Right renal cortex interstitium (tissue), 3 donors: Measurements from ENCODE around the gene KRT13. TPM values are rescaled to one million over a fixed set of nuclear protein-coding genes. Genes with fewer than 3 reads are reported as not detected.

Experiments
- DNase-seq, 3 donors: peaks; one replicate each; pipeline ENCODE4 v3.0.0-alpha.2; 2013; ENCODE audit warnings: low read depth in 3 of 3, low spot score in 2 of 3
- polyA plus RNA-seq, 3 donors: library from polyadenylated mRNA; unstranded; fragments of 120-200 nt; gene quantifications; one replicate each; pipeline ENCODE4 v1.2.1, GENCODE V29; 2013; ENCODE audit not compliant: insufficient read length in 3 of 3

The KRT13 gene
- polyA plus RNA-seq, 3 donors, result 0.34 TPM; not detected in 2

- no peak for DNase-seq
Measured at GRCh38 chr17:41521574-41522261, 16.3 kb upstream of the KRT13 start.

- DNase-seq, result no peak
Measured at GRCh38 chr17:41520821-41521521, 15.6 kb upstream of the KRT13 start.

- DNase-seq, result no peak
Measured at GRCh38 chr17:41519501-41520224, 14.3 kb upstream of the KRT13 start.

GRCh38 chr17:41518789-41519449, 13.5 kb upstream of the KRT13 start, which contains the start of gene KRT15:
Gene KRT15 (minus strand): TSS chr17:41518890. CDS start chr17:41518827, 63 bp downstream.
- DNase-seq, result no peak

- DNase-seq, result no peak
Measured at GRCh38 chr17:41518031-41518430, 12.6 kb upstream of the KRT13 start.

GRCh38 chr17:41516830-41517283, 11.4 kb upstream of the KRT13 start:
- DNase-seq, result no peak

- no peak for DNase-seq
Measured at GRCh38 chr17:41516147-41516829, 10.9 kb upstream of the KRT13 start.

GRCh38 chr17:41513168-41513547, 7.7 kb upstream of the KRT13 start:
- no peak for DNase-seq

- DNase-seq, result no peak
Measured at GRCh38 chr17:41512546-41513167, 7.2 kb upstream of the KRT13 start.

GRCh38 chr17:41511716-41512115, 6.3 kb upstream of the KRT13 start:
- no peak for DNase-seq

GRCh38 chr17:41511116-41511515, 5.7 kb upstream of the KRT13 start:
- DNase-seq, result no peak

GRCh38 chr17:41510251-41511065, 5.0 kb upstream of the KRT13 start:
- DNase-seq, result no peak

GRCh38 chr17:41507315-41507880, 2.0 kb upstream of the KRT13 start:
- DNase-seq, result no peak

- DNase-seq, result no peak
Measured at GRCh38 chr17:41505809-41506767, 676 bp upstream of the KRT13 start.

GRCh38 chr17:41504246-41504977, 1.0 kb downstream of the KRT13 start:
- DNase-seq, result no peak

- DNase-seq, result no peak
Measured at GRCh38 chr17:41503202-41503601, 2.2 kb downstream of the KRT13 start.
